Tibial nerve (tissue), 3 donors: ENCODE data around the gene C3.

Experiments used
- CTCF ChIP-seq, 5 experiments: fragments of 200-600 bp in 3 of 5; fragments of 450-650 bp in 2 of 5; sonication (generic) in 3 of 5; IDR thresholded peaks; one replicate each; pipeline ENCODE4 v1.5.1; 2016 to 2019; ENCODE audit warnings: antibody characterized with exemption in 5 of 5, mild to moderate bottlenecking in 3 of 5, moderate library complexity in 2 of 5
- POLR2A ChIP-seq, 2 donors: fragments of 450-650 bp; IDR thresholded peaks; one replicate each; pipeline ENCODE4 v1.6.1; 2017; ENCODE audit warnings: antibody characterized with exemption in 2 of 2, mild to moderate bottlenecking in 2 of 2, moderate library complexity in 2 of 2

DNA sequence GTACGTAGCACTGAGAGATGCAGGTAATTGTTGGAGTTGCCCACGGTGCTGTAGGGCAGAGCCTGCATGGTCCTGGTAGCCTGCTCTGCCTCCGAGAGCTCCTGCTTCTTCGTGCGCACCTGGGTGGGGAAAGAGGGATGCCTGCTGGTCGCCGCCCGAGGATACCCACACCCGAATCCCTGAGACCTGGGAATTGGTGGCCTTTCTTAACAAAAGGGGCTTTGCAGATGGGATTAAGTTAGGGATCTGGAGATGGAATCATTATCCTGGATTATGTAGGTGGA lies 9.4 kb downstream of the C3 start:
- TF ChIP-seq CTCF (IDR thresholded peaks at IDR 0.05): no peak
- TF ChIP-seq POLR2A (IDR thresholded peaks at IDR 0.05): no peak
